ENCODE measurements around the gene ZCCHC14.

DNA sequence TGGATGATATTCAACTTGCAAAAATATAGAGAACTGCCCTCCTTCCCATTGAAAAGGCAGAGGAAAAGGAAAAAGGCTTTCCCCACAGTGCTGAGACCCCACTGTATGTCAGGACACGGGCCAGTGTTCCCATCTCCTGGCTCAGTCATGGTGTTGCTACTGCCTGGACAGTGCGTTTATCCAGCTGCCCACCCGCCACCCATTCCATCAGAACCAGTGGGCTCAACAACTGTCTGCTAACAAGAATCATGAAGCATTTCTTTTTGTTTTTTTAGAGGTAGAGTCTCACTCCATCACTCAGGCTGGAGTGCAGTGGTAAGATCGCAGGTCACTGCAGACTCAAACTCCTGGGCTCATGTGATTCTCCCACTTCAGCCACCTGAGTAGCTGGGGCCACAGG lies 120.5 kb downstream of the ZCCHC14 start:
- TF ChIP-seq POLR2A (IDR thresholded peaks at IDR 0.05) = no peak
- TF ChIP-seq, protein P1, sequence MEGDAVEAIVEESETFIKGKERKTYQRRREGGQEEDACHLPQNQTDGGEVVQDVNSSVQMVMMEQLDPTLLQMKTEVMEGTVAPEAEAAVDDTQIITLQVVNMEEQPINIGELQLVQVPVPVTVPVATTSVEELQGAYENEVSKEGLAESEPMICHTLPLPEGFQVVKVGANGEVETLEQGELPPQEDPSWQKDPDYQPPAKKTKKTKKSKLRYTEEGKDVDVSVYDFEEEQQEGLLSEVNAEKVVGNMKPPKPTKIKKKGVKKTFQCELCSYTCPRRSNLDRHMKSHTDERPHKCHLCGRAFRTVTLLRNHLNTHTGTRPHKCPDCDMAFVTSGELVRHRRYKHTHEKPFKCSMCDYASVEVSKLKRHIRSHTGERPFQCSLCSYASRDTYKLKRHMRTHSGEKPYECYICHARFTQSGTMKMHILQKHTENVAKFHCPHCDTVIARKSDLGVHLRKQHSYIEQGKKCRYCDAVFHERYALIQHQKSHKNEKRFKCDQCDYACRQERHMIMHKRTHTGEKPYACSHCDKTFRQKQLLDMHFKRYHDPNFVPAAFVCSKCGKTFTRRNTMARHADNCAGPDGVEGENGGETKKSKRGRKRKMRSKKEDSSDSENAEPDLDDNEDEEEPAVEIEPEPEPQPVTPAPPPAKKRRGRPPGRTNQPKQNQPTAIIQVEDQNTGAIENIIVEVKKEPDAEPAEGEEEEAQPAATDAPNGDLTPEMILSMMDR (IDR thresholded peaks at IDR 0.05) = no peak
- TF ChIP-seq POLR2AphosphoS5 (IDR thresholded peaks at IDR 0.05) = no peak
- no peak for TF ChIP-seq EP300 (IDR thresholded peaks at IDR 0.05)

All from upper lobe of left lung (tissue), 4 donors.